Inflammatory macrophage treated with lipopolysaccharide for 1 hour (primary cell): Measurements from ENCODE around the gene HID1.

ENCODE experiments used
- DNase-seq, 2 donors: peaks; one replicate each; pipeline ENCODE4 v3.0.0-alpha.2; 2020 to 2022

HID1 gene

GRCh38 chr17:74946641-74947040 lies 25.9 kb downstream of the HID1 start:
- no peak for DNase-seq

- DNase-seq, result peak in 1 of 2 donors; percentile 29
Observed at GRCh38 chr17:74945543-74945942, 27.0 kb downstream of the HID1 start.

GRCh38 chr17:74943808-74944522 lies 28.6 kb downstream of the HID1 start:
- no peak for DNase-seq

GRCh38 chr17:74941128-74941725 lies 31.3 kb downstream of the HID1 start:
- DNase-seq, result no peak

- DNase-seq, result no peak
Observed at GRCh38 chr17:74939534-74939933, 33.0 kb downstream of the HID1 start.

GRCh38 chr17:74938194-74938950 lies 34.2 kb downstream of the HID1 start:
- DNase-seq, result no peak

- DNase-seq, result no peak
Observed at GRCh38 chr17:74937064-74938051, 35.2 kb downstream of the HID1 start.

- no peak for DNase-seq
Observed at GRCh38 chr17:74936470-74936799, 36.1 kb downstream of the HID1 start.

GRCh38 chr17:74935585-74936469 lies 36.7 kb downstream of the HID1 start, which contains the start of gene OTOP3:
OTOP3 (plus strand) TSS chr17:74935898; CDS start chr17:74935922, 24 bp downstream.
- DNase-seq, result no peak

GRCh38 chr17:74935048-74935447 lies 37.5 kb downstream of the HID1 start:
- DNase-seq, result no peak

- DNase-seq, result no peak
Observed at GRCh38 chr17:74930535-74931036, 42.0 kb downstream of the HID1 start.

- no peak for DNase-seq
Observed at GRCh38 chr17:74928786-74929185, 43.8 kb downstream of the HID1 start.

GRCh38 chr17:74925242-74925641 lies 47.3 kb downstream of the HID1 start:
- DNase-seq, result no peak

- DNase-seq, result peak; percentile 62 to 81
Observed at GRCh38 chr17:74924250-74924948, 48.2 kb downstream of the HID1 start, which contains the start of gene OTOP2. OTOP2 (plus strand) TSS chr17:74924273; CDS start chr17:74924633, 360 bp downstream.

GRCh38 chr17:74923538-74924249 lies 48.9 kb downstream of the HID1 start:
- peak; percentile 32 to 81 for DNase-seq

- DNase-seq, result no peak
Observed at GRCh38 chr17:74922694-74923537, 49.6 kb downstream of the HID1 start, which contains the start of gene USH1G. USH1G (minus strand) TSS chr17:74923255; CDS start chr17:74923073, 182 bp downstream.

- DNase-seq, result no peak
Observed at GRCh38 chr17:74922172-74922571, 50.4 kb downstream of the HID1 start.

GRCh38 chr17:74921769-74922168 lies 50.8 kb downstream of the HID1 start:
- no peak for DNase-seq
